SK-N-SH treated with all-trans-retinoic acid at 6 μM for 48 hours (cell line): ENCODE data around the gene MMD.

ENCODE experiments used
- ATAC-seq: fragments of 200-7000 bp; cut with Tn5 transposase; 3 replicates; pipeline ENCODE4 v1.9.1; 2020; ENCODE audit warnings: mild to moderate bottlenecking, moderate library complexity
- ARNTL ChIP-seq: fragments of 450-650 bp; formaldehyde crosslinking; IDR thresholded peaks from 2 replicates; pipeline ENCODE4 v1.5.0; 2020; ENCODE audit warnings: low read depth, mild to moderate bottlenecking, moderate library complexity, borderline replicate concordance
- BACH2 ChIP-seq: fragments of 250-450 bp; sonication (Bioruptor Pico); IDR thresholded peaks from 2 replicates; pipeline ENCODE4 v1.9.0; 2021; ENCODE audit warnings: mild to moderate bottlenecking, borderline replicate concordance
- CSDC2 ChIP-seq: fragments of 250-450 bp; sonication (Bioruptor Pico); IDR thresholded peaks from 2 replicates; pipeline ENCODE4 v1.5.0; 2020; ENCODE audit warnings: mild to moderate bottlenecking, moderate library complexity
- CSRNP3 ChIP-seq: fragments of 250-450 bp; sonication (Bioruptor Pico); IDR thresholded peaks from 2 replicates; pipeline ENCODE4 v1.5.1; 2021; ENCODE audit warnings: mild to moderate bottlenecking, moderate library complexity
- ISL1 ChIP-seq: fragments of 250-450 bp; sonication (Bioruptor Pico); IDR thresholded peaks from 2 replicates; pipeline ENCODE4 v2.1.2; 2022; ENCODE audit warnings: mild to moderate bottlenecking, moderate library complexity
- OSR1 ChIP-seq: fragments of 250-450 bp; sonication (Bioruptor Pico); IDR thresholded peaks from 2 replicates; pipeline ENCODE4 v1.8.0; 2022; ENCODE audit warnings: moderate library complexity, mild to moderate bottlenecking, inconsistent platforms
- PATZ1 ChIP-seq: fragments of 250-450 bp; sonication (Bioruptor Pico); IDR thresholded peaks from 2 replicates; pipeline ENCODE4 v1.8.0; 2020; ENCODE audit warnings: mild to moderate bottlenecking, moderate library complexity, borderline replicate concordance
- PPARA ChIP-seq: fragments of 250-450 bp; sonication (Bioruptor Pico); IDR thresholded peaks from 2 replicates; pipeline ENCODE4 v1.5.0; 2020; ENCODE audit warnings: mild to moderate bottlenecking, borderline replicate concordance
- RARB ChIP-seq: fragments of 250-450 bp; sonication (Bioruptor Pico); IDR thresholded peaks from 2 replicates; pipeline ENCODE4 v1.8.0; 2021; ENCODE audit warnings: mild to moderate bottlenecking, moderate library complexity
- TCF4 ChIP-seq: fragments of 250-450 bp; sonication (Bioruptor Pico); IDR thresholded peaks from 2 replicates; pipeline ENCODE4 v1.8.0; 2021; ENCODE audit warnings: mild to moderate bottlenecking, moderate library complexity, borderline replicate concordance
- TOX ChIP-seq: fragments of 250-450 bp; sonication (Bioruptor Pico); IDR thresholded peaks from 2 replicates; pipeline ENCODE4 v1.8.0; 2021; ENCODE audit warnings: mild to moderate bottlenecking, moderate library complexity, borderline replicate concordance
- ZC3H10 ChIP-seq: fragments of 250-450 bp; sonication (Bioruptor Pico); IDR thresholded peaks from 2 replicates; pipeline ENCODE4 v1.5.1; 2021; ENCODE audit warnings: mild to moderate bottlenecking, moderate library complexity
- ZFP3 ChIP-seq: fragments of 250-450 bp; sonication (Bioruptor Pico); IDR thresholded peaks from 2 replicates; pipeline ENCODE4 v1.5.0; 2020; ENCODE audit warnings: mild to moderate bottlenecking, moderate library complexity
- ZNF565 ChIP-seq: fragments of 450-650 bp; formaldehyde crosslinking; conservative IDR thresholded peaks from 2 replicates; pipeline ENCODE4 v1.5.0; 2020; ENCODE audit warnings: low read depth, mild to moderate bottlenecking, moderate library complexity
- ZNF70 ChIP-seq: fragments of 450-650 bp; formaldehyde crosslinking; IDR thresholded peaks from 2 replicates; pipeline ENCODE4 v1.5.0; 2020; ENCODE audit warnings: mild to moderate bottlenecking, moderate library complexity
- ZNF8 ChIP-seq: fragments of 450-650 bp; formaldehyde crosslinking; IDR thresholded peaks from 2 replicates; pipeline ENCODE4 v1.5.0; 2020; ENCODE audit warnings: mild to moderate bottlenecking, moderate library complexity
- TF ChIP-seq, protein P1 (sequence below): fragments of 250-450 bp; sonication (Bioruptor Pico); IDR thresholded peaks from 2 replicates; pipeline ENCODE4 v1.5.1; 2020; ENCODE audit warnings: low read depth, mild to moderate bottlenecking, moderate library complexity
- TF ChIP-seq, protein P2 (sequence below): fragments of 250-450 bp; sonication (Bioruptor Pico); IDR thresholded peaks from 2 replicates; pipeline ENCODE4 v1.5.0; 2020; ENCODE audit warnings: mild to moderate bottlenecking, moderate library complexity

Gene MMD

DNA sequence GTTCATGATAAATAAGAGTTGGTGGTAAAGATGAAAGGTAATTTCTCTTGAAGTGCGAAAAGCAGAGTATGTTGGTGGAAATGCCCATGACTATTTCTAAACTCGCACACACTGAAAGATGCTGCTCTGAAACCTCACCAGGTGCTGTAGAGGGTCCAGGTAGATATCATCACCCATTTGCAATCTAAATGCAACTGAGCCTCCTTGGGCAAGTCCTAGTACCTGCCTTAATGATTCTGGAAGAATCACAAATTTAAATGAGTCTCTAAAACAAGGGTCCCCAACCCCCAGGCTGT, 5.9 kb upstream of the MMD start:
- ATAC-seq, result no peak
- TF ChIP-seq RARB (CRISPR knock-in tag) (no peak), ISL1 (CRISPR knock-in tag) (no peak), ZC3H10 (no peak), ZNF565 (CRISPR knock-in tag) (no peak), ZFP3 (no peak), BACH2 (CRISPR knock-in tag) (no peak), TCF4 (no peak), ARNTL (CRISPR knock-in tag) (no peak), OSR1 (no peak), CSDC2 (CRISPR knock-in tag) (no peak), CSRNP3 (CRISPR knock-in tag) (no peak), PATZ1 (no peak)
- TF ChIP-seq, protein P1, sequence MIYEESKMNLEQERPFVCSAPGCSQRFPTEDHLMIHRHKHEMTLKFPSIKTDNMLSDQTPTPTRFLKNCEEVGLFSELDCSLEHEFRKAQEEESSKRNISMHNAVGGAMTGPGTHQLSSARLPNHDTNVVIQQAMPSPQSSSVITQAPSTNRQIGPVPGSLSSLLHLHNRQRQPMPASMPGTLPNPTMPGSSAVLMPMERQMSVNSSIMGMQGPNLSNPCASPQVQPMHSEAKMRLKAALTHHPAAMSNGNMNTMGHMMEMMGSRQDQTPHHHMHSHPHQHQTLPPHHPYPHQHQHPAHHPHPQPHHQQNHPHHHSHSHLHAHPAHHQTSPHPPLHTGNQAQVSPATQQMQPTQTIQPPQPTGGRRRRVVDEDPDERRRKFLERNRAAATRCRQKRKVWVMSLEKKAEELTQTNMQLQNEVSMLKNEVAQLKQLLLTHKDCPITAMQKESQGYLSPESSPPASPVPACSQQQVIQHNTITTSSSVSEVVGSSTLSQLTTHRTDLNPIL (CRISPR knock-in tag), result no peak
- TF ChIP-seq, protein P2, sequence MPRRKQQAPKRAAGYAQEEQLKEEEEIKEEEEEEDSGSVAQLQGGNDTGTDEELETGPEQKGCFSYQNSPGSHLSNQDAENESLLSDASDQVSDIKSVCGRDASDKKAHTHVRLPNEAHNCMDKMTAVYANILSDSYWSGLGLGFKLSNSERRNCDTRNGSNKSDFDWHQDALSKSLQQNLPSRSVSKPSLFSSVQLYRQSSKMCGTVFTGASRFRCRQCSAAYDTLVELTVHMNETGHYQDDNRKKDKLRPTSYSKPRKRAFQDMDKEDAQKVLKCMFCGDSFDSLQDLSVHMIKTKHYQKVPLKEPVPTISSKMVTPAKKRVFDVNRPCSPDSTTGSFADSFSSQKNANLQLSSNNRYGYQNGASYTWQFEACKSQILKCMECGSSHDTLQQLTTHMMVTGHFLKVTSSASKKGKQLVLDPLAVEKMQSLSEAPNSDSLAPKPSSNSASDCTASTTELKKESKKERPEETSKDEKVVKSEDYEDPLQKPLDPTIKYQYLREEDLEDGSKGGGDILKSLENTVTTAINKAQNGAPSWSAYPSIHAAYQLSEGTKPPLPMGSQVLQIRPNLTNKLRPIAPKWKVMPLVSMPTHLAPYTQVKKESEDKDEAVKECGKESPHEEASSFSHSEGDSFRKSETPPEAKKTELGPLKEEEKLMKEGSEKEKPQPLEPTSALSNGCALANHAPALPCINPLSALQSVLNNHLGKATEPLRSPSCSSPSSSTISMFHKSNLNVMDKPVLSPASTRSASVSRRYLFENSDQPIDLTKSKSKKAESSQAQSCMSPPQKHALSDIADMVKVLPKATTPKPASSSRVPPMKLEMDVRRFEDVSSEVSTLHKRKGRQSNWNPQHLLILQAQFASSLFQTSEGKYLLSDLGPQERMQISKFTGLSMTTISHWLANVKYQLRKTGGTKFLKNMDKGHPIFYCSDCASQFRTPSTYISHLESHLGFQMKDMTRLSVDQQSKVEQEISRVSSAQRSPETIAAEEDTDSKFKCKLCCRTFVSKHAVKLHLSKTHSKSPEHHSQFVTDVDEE (CRISPR knock-in tag), result no peak

- ATAC-seq, result no peak
Observed at GRCh38 chr17:55426851-55427586, 5.4 kb upstream of the MMD start.

More at GRCh38 chr17:55426851-55427586, 5.4 kb upstream of the MMD start:
- TF ChIP-seq ZNF70, result no peak
- no peak for TF ChIP-seq CSRNP3 (CRISPR knock-in tag)
- TF ChIP-seq PATZ1, result no peak
- no peak for TF ChIP-seq ZNF8
- TF ChIP-seq PPARA (CRISPR knock-in tag), result no peak
- TF ChIP-seq CSDC2 (CRISPR knock-in tag), result no peak
- TF ChIP-seq TOX (CRISPR knock-in tag), result no peak
